Testis (tissue), 2 donors: ENCODE measurements around the gene PIGL.

Experiments used
- CTCF ChIP-seq, 3 experiments: fragments of 450-650 bp in 2 of 3; fragments of 200-600 bp in 1 of 3; sonication (generic) in 1 of 3; IDR thresholded peaks; one replicate each; pipeline ENCODE4 v1.5.1; 2016 to 2019; ENCODE audit warnings: antibody characterized with exemption in 3 of 3, mild to moderate bottlenecking in 2 of 3, moderate library complexity in 1 of 3
- POLR2A ChIP-seq: fragments of 450-650 bp; IDR thresholded peaks from one replicate; pipeline ENCODE4 v1.6.1; 2017; ENCODE audit warnings: antibody characterized with exemption, mild to moderate bottlenecking, moderate library complexity

- TF ChIP-seq CTCF (IDR thresholded peaks at IDR 0.05) (no peak), POLR2A (no peak)
These were observed 122.4 kb downstream of the PIGL start for GRCh38 chr17:16339402-16339801.
